Mucosa of rectum (tissue), 2 donors: ENCODE measurements around the gene TRAF2.
A peak's percentile ranks its signal among the peaks of the same experiment; 100 is the strongest.

Experiments
- H3K27ac ChIP-seq, 2 donors: one replicate each; pipeline ENCODE4 v1.7.0; 2013; ENCODE audit warnings: inconsistent platforms in 2 of 2, low read depth in 2 of 2, low read length in 2 of 2
- H3K27me3 ChIP-seq, 2 donors: one replicate each; pipeline ENCODE4 v1.7.0; 2013; ENCODE audit warnings: low read length in 2 of 2; ENCODE audit not compliant: control insufficient read depth in 2 of 2, insufficient read depth in 2 of 2
- H3K36me3 ChIP-seq, 2 donors: one replicate each; pipeline ENCODE4 v1.7.0; 2013; ENCODE audit warnings: low read length in 2 of 2; ENCODE audit not compliant: control insufficient read depth in 2 of 2, insufficient read depth in 2 of 2
- H3K4me1 ChIP-seq, 2 donors: one replicate each; pipeline ENCODE4 v1.7.0; 2013; ENCODE audit warnings: low read length in 2 of 2, mild to moderate bottlenecking in 1 of 2; ENCODE audit not compliant: control insufficient read depth in 2 of 2, insufficient read depth in 2 of 2
- H3K4me3 ChIP-seq, 2 donors: one replicate each; pipeline ENCODE4 v1.7.0; 2013; ENCODE audit warnings: low read length in 2 of 2
- H3K9ac ChIP-seq, 2 donors: one replicate each; pipeline ENCODE4 v1.7.0; 2013; ENCODE audit warnings: low read length in 2 of 2, low read depth in 1 of 2, mild to moderate bottlenecking in 1 of 2
- H3K9me3 ChIP-seq, 2 donors: one replicate each; pipeline ENCODE4 v1.7.0; 2013; ENCODE audit warnings: low read length in 2 of 2; ENCODE audit not compliant: control insufficient read depth in 2 of 2
- donor health status: healthy.
- donor health status: Normal muscosa, but diverticular disease.

TRAF2 gene

GRCh38 chr9:136900988-136901515, 14.7 kb downstream of the TRAF2 start:
- H3K9me3 ChIP-seq: no peaks in the 10 kb centered on the region
- peak overlapping the region; percentile 31 to 72 for H3K9ac ChIP-seq
- peak overlapping the region in 1 of 2 donors; percentile 67 for H3K4me3 ChIP-seq
- peak overlapping the region; percentile 84 to 97 for H3K27ac ChIP-seq
- no peaks in the 10 kb centered on the region for H3K27me3 ChIP-seq
- H3K36me3 ChIP-seq: peaks cover 8 to 15% of the 10 kb centered on the region in 2 donors
- peaks cover 44 to 55% of the 10 kb centered on the region in 2 donors for H3K4me1 ChIP-seq

- peak overlapping the region; percentile 84 to 97 for H3K27ac ChIP-seq
- no peaks in the 10 kb centered on the region for H3K27me3 ChIP-seq
- H3K4me3 ChIP-seq: peak overlapping the region; percentile 30 to 67
- peaks cover 44 to 52% of the 10 kb centered on the region in 2 donors for H3K4me1 ChIP-seq
- peak overlapping the region; percentile 31 to 72 for H3K9ac ChIP-seq
- peaks cover 11 to 15% of the 10 kb centered on the region in 2 donors for H3K36me3 ChIP-seq
- no peaks in the 10 kb centered on the region for H3K9me3 ChIP-seq
Observed at GRCh38 chr9:136901516-136902258, 15.4 kb downstream of the TRAF2 start.

- H3K27ac ChIP-seq: peak overlapping the region; percentile 84 to 97
- peak overlapping the region; percentile 30 to 67 for H3K4me3 ChIP-seq
- peak overlapping the region; percentile 31 to 72 for H3K9ac ChIP-seq
- peaks cover 44 to 52% of the 10 kb centered on the region in 2 donors for H3K4me1 ChIP-seq
- H3K36me3 ChIP-seq: peaks cover 14 to 21% of the 10 kb centered on the region in 2 donors
- H3K9me3 ChIP-seq: no peaks in the 10 kb centered on the region
- H3K27me3 ChIP-seq: no peaks in the 10 kb centered on the region
Observed at GRCh38 chr9:136902259-136902821, 16.0 kb downstream of the TRAF2 start.

- H3K4me1 ChIP-seq: peaks cover 44 to 52% of the 10 kb centered on the region in 2 donors
- H3K4me3 ChIP-seq: no peak overlapping the region
- H3K9ac ChIP-seq: peak overlapping the region; percentile 31 to 72
- H3K9me3 ChIP-seq: no peaks in the 10 kb centered on the region
- peaks cover 19 to 29% of the 10 kb centered on the region in 2 donors for H3K36me3 ChIP-seq
- H3K27ac ChIP-seq: peak overlapping the region; percentile 84 to 97
- H3K27me3 ChIP-seq: no peaks in the 10 kb centered on the region
Observed at GRCh38 chr9:136903041-136903554, 16.8 kb downstream of the TRAF2 start.

GRCh38 chr9:136906266-136906665, 19.9 kb downstream of the TRAF2 start:
- no peak overlapping the region for H3K9ac ChIP-seq
- no peaks in the 10 kb centered on the region for H3K27me3 ChIP-seq
- no peak overlapping the region for H3K4me3 ChIP-seq
- H3K27ac ChIP-seq: no peak overlapping the region
- no peaks in the 10 kb centered on the region for H3K9me3 ChIP-seq
- H3K4me1 ChIP-seq: peaks cover 22 to 23% of the 10 kb centered on the region in 2 donors
- H3K36me3 ChIP-seq: peaks cover 25 to 37% of the 10 kb centered on the region in 2 donors

- Histone ChIP-seq H3K27me3 (no peaks in the 10 kb centered on the region), H3K27ac (no peak overlapping the region)
Observed at GRCh38 chr9:136907011-136907914, 20.9 kb downstream of the TRAF2 start.

GRCh38 chr9:136910197-136910900, 24.0 kb downstream of the TRAF2 start:
- Histone ChIP-seq H3K27ac (no peak overlapping the region), H3K36me3 (peaks cover 37 to 46% of the 10 kb centered on the region in 2 donors), H3K4me1 (no peaks in the 10 kb centered on the region), H3K27me3 (no peaks in the 10 kb centered on the region), H3K4me3 (no peak overlapping the region), H3K9ac (no peak overlapping the region), H3K9me3 (no peaks in the 10 kb centered on the region)

More at GRCh38 chr9:136907011-136907914, 20.9 kb downstream of the TRAF2 start:
- Histone ChIP-seq H3K36me3 (peaks cover 25 to 37% of the 10 kb centered on the region in 2 donors), H3K9me3 (no peaks in the 10 kb centered on the region), H3K9ac (no peak overlapping the region), H3K4me1 (peaks cover 12 to 13% of the 10 kb centered on the region in 2 donors), H3K4me3 (no peak overlapping the region)

- Histone ChIP-seq H3K27ac (no peak overlapping the region), H3K9ac (no peak overlapping the region), H3K9me3 (no peaks in the 10 kb centered on the region), H3K4me3 (no peak overlapping the region), H3K36me3 (peaks cover 42 to 51% of the 10 kb centered on the region in 2 donors), H3K27me3 (no peaks in the 10 kb centered on the region), H3K4me1 (no peaks in the 10 kb centered on the region)
Observed at GRCh38 chr9:136910901-136911245, 24.6 kb downstream of the TRAF2 start.

- Histone ChIP-seq H3K4me1 (no peaks in the 10 kb centered on the region), H3K36me3 (peaks cover 46 to 56% of the 10 kb centered on the region in 2 donors), H3K9me3 (no peaks in the 10 kb centered on the region), H3K9ac (no peak overlapping the region), H3K4me3 (no peak overlapping the region), H3K27ac (no peak overlapping the region), H3K27me3 (no peaks in the 10 kb centered on the region)
Observed at GRCh38 chr9:136913701-136914438, 27.6 kb downstream of the TRAF2 start.
